HG02884 (cell line): ENCODE data around the gene FBXO24.
"Not testable (repeated sequence)": the region's sequence is repeated elsewhere in the genome, so short reads cannot be mapped to it uniquely, and the experiment has no call there.

Source experiments
- ATAC-seq: cut with Tn5 transposase; IDR thresholded peaks from one replicate; pipeline ENCODE4 v1.9.1; 2021; ENCODE audit warnings: mild to moderate bottlenecking, moderate library complexity; ENCODE audit not compliant: unreplicated experiment

Gene FBXO24

DNA sequence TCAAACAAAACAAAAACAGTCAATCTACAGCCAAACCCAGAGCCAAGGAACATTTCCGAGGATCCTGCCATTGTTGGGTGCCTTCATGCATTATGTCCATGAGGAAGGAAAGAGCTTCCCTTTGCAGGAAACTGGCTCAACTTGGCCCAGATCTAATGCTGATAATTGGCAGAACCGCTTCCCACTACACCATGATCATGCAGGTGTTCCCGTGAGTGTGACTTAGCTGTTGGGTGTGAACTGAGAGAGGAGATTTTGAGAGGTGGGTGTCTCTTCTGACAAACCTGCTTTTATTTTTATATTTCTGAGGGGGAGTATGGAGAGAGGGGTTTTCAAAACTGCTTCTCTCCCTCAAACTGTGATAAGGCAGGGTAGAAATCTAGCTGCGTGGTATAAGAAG, 27.0 kb upstream of the FBXO24 start:
- no peak for ATAC-seq

DNA sequence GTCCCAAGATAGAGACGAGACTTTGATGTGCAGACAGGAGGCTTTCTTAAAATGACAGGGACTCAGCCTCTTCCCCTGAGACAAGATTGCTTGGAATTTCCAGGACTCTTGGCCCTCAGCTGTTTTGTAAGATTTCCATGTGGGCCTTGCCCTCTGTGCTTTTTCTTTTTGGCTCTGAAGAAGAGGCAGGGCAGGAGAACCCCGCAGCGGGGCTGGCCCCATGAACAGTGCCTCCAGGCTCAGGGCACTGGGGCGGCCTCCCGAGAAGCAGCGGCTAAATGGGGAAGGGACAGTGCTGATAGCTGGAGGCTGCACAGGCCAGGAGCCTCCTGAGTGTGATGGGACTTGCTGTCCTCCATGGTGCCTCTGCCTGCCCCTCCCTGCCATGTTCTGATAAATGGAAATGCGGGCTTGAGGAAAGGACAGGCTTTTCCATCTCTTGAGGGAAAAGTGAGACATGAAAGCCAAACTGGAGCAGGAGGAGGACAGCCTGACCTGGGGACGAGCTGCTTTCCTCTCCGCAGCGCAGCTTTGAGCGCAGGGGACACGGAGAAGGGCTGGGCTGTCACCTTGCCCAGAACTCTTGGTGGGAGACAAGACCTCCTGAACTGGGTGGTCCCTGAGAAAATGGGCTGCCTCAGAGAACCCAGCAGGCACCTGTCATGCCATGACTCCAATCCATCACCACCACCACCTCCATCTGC, 24.5 kb upstream of the FBXO24 start:
- ATAC-seq, result no peak

DNA sequence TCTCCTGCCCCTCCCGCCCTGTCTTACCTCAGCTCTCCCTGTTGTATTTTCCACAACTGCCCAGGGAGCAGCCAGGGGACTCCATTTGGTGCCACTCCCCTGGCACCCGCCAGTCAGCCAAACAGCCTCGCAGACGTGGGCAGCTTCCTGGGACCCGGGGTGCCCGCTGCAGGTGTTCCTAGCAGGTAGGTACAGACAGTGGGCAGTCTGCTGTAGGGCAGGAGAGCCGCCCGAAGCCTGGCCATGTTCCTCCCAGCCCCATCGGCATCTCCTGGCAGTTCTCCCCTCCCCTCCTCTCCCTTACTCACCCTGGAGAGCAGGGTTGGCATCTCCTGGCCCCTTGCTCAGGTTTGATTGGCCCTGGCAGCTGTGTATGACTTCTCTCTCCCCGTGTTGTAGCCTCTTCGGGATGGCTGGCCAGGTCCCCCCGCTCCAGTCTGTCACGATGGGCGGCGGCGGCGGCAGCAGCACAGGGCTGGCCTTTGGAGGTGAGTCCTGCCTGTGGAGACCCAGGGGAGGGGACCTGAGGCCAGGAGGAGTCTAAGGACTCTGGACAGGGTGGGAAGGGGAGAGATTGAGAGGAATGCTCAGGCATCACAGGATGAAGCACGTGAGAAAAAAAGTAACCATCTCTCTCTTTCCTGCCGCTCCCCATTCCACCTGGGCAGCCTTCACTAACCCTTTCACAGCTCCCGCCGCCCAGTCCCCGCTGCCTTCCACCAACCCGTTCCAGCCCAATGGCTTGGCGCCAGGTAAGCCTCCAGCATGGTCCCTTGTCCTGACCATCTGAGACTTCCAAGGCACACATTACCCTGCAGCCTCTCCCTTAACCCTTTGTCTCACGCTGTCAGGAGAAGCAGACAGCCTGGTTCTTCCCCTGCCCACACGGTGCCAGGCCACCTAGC, 23.7 kb upstream of the FBXO24 start:
- no peak for ATAC-seq

- no peak for ATAC-seq
Measured at GRCh38 chr7:100563100-100563564, 23.0 kb upstream of the FBXO24 start.

DNA sequence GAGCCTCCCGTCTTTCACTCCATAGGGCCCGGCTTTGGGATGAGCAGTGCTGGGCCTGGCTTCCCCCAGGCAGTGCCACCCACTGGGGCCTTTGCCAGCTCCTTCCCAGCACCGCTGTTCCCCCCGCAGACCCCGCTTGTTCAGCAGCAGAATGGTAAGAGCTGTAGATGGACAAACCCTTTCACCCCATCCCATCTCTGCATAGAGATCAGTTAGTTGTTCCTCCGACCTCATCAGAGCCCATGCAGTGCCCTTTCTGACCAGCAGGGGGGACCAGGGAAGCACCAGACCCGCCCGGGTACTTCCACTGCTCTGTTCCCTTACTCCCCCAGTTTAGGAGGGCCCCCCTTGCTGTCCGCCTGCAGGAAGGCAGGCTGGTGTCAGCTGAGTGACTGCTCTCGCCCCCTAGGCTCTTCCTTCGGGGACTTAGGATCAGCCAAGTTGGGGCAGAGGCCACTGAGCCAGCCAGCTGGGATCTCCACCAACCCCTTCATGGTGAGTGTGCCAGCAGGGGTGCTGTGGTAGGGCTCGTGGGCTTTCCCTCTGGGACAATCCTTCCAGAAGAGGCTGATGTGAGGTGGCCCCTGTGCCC, 22.2 kb upstream of the FBXO24 start:
- ATAC-seq, result no peak

GRCh38 chr7:100564405-100564804, 21.7 kb upstream of the FBXO24 start:
- not testable (repeated sequence) for ATAC-seq

DNA sequence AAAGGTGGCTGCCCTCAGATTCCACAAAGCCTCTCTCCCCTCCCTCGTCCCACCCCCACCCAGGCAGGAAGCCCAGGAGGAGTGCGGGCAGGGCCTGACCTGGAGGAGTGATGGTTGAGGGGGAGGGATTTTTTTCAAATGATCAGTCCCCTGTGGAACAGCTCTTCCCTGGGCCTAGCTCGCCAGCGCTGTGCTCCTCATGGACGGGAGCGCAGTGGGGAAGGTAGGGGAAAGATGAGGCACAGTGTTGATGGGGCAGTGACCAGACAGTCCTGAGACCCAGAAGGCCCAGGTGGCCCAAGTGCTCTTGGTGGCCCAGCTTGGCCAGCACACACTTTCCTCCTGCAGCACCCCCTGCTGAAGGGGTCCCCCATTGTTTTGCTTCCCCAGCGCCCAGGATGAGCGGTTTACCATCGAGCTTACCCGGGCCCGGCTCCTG, 21.0 kb upstream of the FBXO24 start:
- ATAC-seq, result no peak

DNA sequence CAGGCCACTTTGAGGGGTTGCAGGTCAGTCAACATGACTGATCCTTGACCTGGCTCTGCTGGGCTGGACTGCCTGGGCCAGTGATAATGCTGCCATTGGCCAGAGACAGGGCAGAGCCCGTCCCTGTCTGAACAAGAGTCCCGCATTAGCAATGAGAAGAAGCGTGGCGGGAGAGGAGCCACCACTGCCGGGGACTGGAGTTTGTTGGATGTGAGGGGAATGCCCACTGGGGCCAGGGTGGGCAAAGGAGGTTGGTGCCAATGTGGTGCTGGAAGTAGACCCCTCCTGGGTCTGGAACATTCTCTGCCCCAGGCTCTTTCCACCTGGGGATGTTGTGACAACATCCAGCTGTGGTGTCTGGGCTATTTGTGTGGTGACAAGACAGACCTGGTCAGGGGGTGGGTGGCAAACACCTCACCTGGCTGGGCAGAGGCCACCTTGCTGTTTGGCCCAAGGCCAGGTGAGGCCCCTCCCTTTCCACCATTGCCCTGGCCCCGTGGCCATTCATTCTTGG, 20.1 kb upstream of the FBXO24 start:
- no peak for ATAC-seq

DNA sequence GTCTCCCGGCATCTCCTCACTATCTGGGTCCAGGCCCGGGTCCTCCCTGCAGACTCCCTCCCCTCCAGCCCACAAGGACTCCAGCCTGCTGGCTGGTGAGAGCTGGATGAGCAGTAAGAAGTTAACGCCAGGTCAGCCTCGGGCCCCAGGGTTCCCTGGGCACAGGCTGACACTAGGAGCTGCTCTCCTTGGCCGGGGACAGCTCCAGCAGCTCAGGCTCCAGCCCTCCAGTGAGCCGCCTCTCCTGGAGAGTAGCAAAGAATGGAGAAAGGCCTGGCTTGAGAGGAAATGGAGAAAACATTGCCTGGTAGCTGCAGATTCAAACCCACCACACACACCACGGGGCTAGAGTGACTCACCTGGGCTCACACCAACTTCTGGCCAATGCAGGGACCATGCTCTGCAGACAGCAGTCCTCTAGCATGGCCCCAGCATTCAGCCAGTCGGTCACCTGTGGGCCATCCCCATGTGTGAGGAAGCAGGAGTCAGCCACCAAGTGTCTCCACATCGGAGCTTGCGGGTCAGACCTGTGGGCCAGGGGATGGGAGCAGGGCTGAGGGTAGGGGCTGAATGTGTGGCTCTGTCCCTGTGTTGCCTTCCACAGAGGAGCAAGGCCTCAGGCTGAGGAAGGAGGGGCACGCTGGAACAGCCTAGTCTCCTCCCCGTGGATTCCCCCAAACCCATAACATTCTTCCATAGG, 18.9 kb upstream of the FBXO24 start:
- no peak for ATAC-seq

- no peak for ATAC-seq
Measured at GRCh38 chr7:100567751-100568175, 18.4 kb upstream of the FBXO24 start.

- no peak for ATAC-seq
Measured at GRCh38 chr7:100568176-100568895, 17.8 kb upstream of the FBXO24 start.

- no peak for ATAC-seq
Measured at GRCh38 chr7:100568896-100569844, 17.0 kb upstream of the FBXO24 start.

- no peak for ATAC-seq
Measured at GRCh38 chr7:100570954-100571828, 14.9 kb upstream of the FBXO24 start.

- ATAC-seq, result no peak
Measured at GRCh38 chr7:100571829-100572116, 14.4 kb upstream of the FBXO24 start.

DNA sequence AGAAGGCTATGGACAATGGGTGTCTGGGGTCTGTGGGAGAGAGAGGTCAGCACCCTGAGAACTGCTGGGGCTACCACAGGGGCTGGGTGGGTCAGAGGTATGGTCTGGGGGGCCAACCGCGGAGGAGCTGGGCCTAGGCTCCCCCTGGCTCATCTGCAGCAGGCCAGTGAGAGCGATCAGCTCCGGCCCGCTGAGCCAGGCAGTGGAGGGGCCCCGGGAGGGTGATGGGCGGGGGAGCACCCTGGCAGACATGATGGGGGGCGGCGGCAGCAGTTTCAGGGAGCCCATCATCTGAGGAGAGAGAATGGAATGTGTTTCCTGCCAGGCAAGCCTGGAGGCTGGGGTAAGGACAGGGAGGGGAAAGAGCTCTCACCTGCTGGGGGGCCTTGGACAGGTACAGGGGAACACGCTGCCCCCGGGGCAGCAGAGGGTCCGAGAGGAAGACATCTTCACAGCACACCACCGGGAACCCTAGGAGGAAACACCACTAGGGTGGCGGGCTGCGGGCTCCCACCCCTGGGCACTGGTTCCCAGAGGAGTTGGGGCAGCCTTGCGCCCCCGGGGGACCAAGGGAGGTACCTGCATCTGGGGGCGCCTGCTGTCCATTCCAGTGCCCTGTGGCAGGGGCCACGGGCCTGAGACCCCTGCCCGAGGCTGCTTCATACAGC, 13.7 kb upstream of the FBXO24 start:
- ATAC-seq, result no peak

- no peak for ATAC-seq
Measured at GRCh38 chr7:100572949-100573675, 13.0 kb upstream of the FBXO24 start.
